Activated T-helper 2 cell treated with anti-CD3 and anti-CD28 coated beads, Interferon-gamma antibody, Interleukin-2, Interleukin-4, amounts not matched to agents 10 μg/mL and 5 μg/mL and 100 μg/mL, durations not matched to agents 14 hours and 24 hours and 36 hours (primary cell): ENCODE data around the gene AKAP6. TPM values are rescaled to one million over a fixed set of nuclear protein-coding genes. Genes with fewer than 3 reads are reported as not detected.

Experiments
- DNase-seq: peaks from one replicate; pipeline ENCODE4 v3.0.0; 2021; ENCODE audit warnings: low spot score
- H3K27ac Mint-ChIP-seq: one replicate; pipeline ENCODE4 v1.8.0; 2021; ENCODE audit warnings: mixed read lengths
- H3K27me3 Mint-ChIP-seq: one replicate; pipeline ENCODE4 v1.8.0; 2021; ENCODE audit warnings: low read depth, mixed read lengths
- H3K36me3 Mint-ChIP-seq: one replicate; pipeline ENCODE4 v1.8.0; 2021; ENCODE audit warnings: low read depth, mixed read lengths
- H3K4me1 Mint-ChIP-seq: one replicate; pipeline ENCODE4 v1.8.0; 2021; ENCODE audit warnings: low read depth, mixed read lengths
- H3K4me3 Mint-ChIP-seq: one replicate; pipeline ENCODE4 v1.8.0; 2021; ENCODE audit warnings: low read depth, mild to moderate bottlenecking, moderate library complexity, mixed read lengths
- H3K9me3 Mint-ChIP-seq: one replicate; pipeline ENCODE4 v1.8.0; 2021; ENCODE audit warnings: mixed read lengths
- intact Hi-C: fragments of 100-400 bp; cut with micrococcal nuclease; formaldehyde crosslinking; loops from one replicate; pipeline ENCODE4 v1.15.1; 2023
- total RNA-seq: library from RNA; stranded (reverse); gene quantifications from 2 replicates; pipeline ENCODE4 v1.2.3, GENCODE V29; 2022

Gene AKAP6
- total RNA-seq, 1 donor from 2014 or later = 1.0 TPM

- Mint-ChIP-seq H3K4me3 (no peak overlapping the region), H3K36me3 (no peaks in the 10 kb centered on the region), H3K4me1 (no peaks in the 10 kb centered on the region), H3K9me3 (no peaks in the 10 kb centered on the region), H3K27me3 (no peaks in the 10 kb centered on the region), H3K27ac (no peak overlapping the region)
- intact Hi-C loops = no loop called here
- DNase-seq = no peak
Measured at GRCh38 chr14:32607399-32607798, 278.3 kb downstream of the AKAP6 start.

DNA sequence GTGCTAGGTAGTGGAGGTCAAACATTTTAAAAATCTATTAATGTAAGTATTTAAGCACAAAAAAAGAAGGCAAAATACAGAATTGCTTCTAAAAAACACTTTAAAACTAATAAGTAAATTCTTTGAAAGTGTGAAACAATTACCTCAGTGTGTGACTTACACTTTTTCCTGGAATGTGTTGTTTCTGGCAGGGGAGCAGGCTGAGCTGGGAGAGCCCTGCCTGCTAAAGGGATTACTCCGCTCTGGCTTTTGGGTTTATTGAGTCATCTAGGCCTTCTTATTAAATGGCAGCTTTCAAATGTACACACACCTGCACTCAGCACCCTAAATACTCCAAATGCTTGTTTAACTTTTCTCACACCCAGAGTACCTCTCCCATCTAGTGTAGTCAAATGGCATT, 279.8 kb downstream of the AKAP6 start:
- no peaks in the 10 kb centered on the region for H3K4me1 Mint-ChIP-seq
- H3K9me3 Mint-ChIP-seq = no peaks in the 10 kb centered on the region
- intact Hi-C loops = no loop called here
- H3K27ac Mint-ChIP-seq = no peak overlapping the region
- no peaks in the 10 kb centered on the region for H3K36me3 Mint-ChIP-seq
- no peak for DNase-seq
- no peak overlapping the region for H3K4me3 Mint-ChIP-seq
- H3K27me3 Mint-ChIP-seq = no peaks in the 10 kb centered on the region

DNA sequence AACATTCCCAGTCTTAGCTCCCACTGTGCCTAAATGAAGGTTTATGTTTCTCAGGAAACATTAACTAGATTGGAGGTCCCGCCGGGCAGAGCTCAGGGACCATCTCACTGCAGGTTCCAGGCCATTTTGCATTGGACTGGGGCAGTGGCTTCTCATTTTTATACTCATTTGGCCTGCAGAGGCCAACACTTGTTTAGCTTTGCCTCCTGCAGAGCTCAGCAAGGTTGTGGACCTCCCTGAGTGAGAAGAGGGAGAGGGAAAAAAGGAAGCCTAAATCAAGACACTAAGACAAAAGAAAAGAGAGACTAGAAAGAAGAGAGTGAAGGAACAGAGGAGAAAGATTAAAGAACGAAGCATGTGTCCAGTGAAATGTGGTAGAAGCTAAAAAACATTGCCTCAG, 280.3 kb downstream of the AKAP6 start:
- no peaks in the 10 kb centered on the region for H3K36me3 Mint-ChIP-seq
- intact Hi-C loops = no loop called here
- DNase-seq = no peak
- no peak overlapping the region for H3K4me3 Mint-ChIP-seq
- no peaks in the 10 kb centered on the region for H3K27me3 Mint-ChIP-seq
- H3K4me1 Mint-ChIP-seq = no peaks in the 10 kb centered on the region
- H3K27ac Mint-ChIP-seq = no peak overlapping the region
- H3K9me3 Mint-ChIP-seq = no peaks in the 10 kb centered on the region

DNA sequence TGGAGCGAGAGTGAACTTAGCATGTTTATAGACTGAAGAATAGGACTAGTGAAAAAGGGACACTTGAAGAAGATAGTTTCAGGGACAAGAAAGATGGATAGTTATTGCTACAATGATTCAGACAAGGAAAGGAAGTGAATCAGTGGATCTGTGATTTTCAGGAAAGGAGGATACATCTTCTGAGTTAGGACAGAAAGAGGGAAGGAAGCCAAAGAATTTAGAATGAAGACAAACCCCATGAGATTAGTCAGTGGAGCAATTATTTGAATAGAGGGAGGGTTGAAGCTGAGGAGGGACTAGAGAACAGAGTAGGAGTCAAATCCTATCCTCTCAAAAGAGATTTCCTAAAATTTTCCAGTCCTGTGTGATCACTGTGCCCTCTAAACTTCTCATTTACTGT, 282.7 kb downstream of the AKAP6 start:
- H3K9me3 Mint-ChIP-seq = no peaks in the 10 kb centered on the region
- H3K27ac Mint-ChIP-seq = no peak overlapping the region
- H3K36me3 Mint-ChIP-seq = no peaks in the 10 kb centered on the region
- no peaks in the 10 kb centered on the region for H3K4me1 Mint-ChIP-seq
- H3K27me3 Mint-ChIP-seq = no peaks in the 10 kb centered on the region
- no peak for DNase-seq
- intact Hi-C loops = no loop called here
- H3K4me3 Mint-ChIP-seq = no peak overlapping the region

DNA sequence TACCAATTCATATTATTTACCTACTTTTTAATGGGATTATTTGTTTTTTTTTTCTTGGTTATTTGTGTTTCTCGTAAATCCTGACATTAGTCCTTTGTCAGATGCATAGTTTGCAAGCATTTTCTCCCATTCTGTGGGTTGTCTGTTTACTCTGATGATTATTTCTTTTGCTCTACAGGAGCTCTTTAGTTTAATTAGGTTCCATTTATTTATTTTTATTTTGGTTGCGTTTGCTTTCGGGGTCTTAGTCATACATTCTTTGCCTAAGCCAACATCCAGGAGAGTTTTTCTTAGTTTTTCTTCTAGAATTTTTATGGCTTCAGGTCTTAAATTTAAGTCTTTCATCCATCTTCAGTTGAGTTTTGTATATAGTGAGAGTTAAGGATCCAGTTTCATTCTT, 289.9 kb downstream of the AKAP6 start:
- intact Hi-C loops = no loop called here
- DNase-seq = no peak
- H3K4me1 Mint-ChIP-seq = no peaks in the 10 kb centered on the region

GRCh38 chr14:32620303-32620702, 291.2 kb downstream of the AKAP6 start:
- Mint-ChIP-seq H3K27ac (no peak overlapping the region), H3K4me1 (no peaks in the 10 kb centered on the region), H3K9me3 (no peaks in the 10 kb centered on the region), H3K36me3 (no peaks in the 10 kb centered on the region), H3K27me3 (no peaks in the 10 kb centered on the region), H3K4me3 (no peak overlapping the region)
- no peak for DNase-seq
- intact Hi-C loops = no loop called here

More for the DNA sequence above, 289.9 kb downstream of the AKAP6 start:
- no peaks in the 10 kb centered on the region for H3K9me3 Mint-ChIP-seq
- H3K4me3 Mint-ChIP-seq = no peak overlapping the region
- no peak overlapping the region for H3K27ac Mint-ChIP-seq
- H3K27me3 Mint-ChIP-seq = no peaks in the 10 kb centered on the region
- H3K36me3 Mint-ChIP-seq = no peaks in the 10 kb centered on the region

- H3K27me3 Mint-ChIP-seq = no peaks in the 10 kb centered on the region
Measured at GRCh38 chr14:32620724-32621123, 291.6 kb downstream of the AKAP6 start.

DNA sequence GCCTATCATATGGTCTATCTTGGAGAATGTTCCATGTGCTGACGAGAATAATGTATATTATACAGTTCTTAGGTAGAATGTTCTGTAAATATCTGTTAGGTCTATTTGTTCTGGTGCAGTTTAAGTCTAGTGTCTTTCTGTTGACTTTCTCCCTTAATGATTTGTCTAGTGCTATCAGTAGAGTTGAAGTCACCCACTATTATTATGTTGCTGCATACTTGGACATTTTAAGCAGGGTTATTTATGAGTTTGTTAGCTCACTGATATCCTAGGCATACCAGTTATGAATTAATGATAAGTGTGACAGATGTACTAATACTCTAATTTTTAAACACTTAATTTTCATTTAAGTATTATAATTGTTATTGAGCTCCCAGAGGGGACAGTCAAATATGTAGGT, 292.5 kb downstream of the AKAP6 start:
- Mint-ChIP-seq H3K36me3 (no peaks in the 10 kb centered on the region), H3K4me3 (no peak overlapping the region), H3K4me1 (no peaks in the 10 kb centered on the region), H3K9me3 (no peaks in the 10 kb centered on the region), H3K27me3 (no peaks in the 10 kb centered on the region), H3K27ac (no peak overlapping the region)
- intact Hi-C loops = no loop called here
- DNase-seq = no peak

More at GRCh38 chr14:32620724-32621123, 291.6 kb downstream of the AKAP6 start:
- H3K27ac Mint-ChIP-seq = no peak overlapping the region
- H3K36me3 Mint-ChIP-seq = no peaks in the 10 kb centered on the region
- H3K4me3 Mint-ChIP-seq = no peak overlapping the region
- intact Hi-C loops = no loop called here
- no peaks in the 10 kb centered on the region for H3K9me3 Mint-ChIP-seq
- H3K4me1 Mint-ChIP-seq = no peaks in the 10 kb centered on the region
- DNase-seq = no peak

DNA sequence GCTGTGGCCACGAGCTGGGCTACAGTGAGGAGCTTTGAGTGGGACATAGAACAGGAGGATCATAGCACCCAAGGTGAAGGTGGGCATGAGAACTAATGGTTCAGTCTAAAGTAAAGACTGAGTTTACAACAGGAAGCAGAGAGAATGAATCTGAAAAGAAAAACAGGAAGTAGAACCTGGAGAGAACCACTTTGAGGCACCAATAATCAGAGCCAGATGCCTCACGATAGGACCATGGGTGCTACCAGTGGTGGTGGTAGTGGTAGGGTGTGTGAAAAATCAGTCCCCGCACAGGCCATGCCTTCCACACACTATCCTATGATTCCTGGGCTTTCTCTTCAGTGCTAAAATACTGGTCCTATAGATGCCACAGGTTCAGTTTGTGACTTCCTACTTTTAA, 293.6 kb downstream of the AKAP6 start:
- H3K4me1 Mint-ChIP-seq = no peaks in the 10 kb centered on the region
- no peaks in the 10 kb centered on the region for H3K27me3 Mint-ChIP-seq
- H3K36me3 Mint-ChIP-seq = no peaks in the 10 kb centered on the region
- H3K9me3 Mint-ChIP-seq = no peaks in the 10 kb centered on the region
- H3K4me3 Mint-ChIP-seq = no peak overlapping the region
- intact Hi-C loops = no loop called here
- no peak for DNase-seq
- H3K27ac Mint-ChIP-seq = no peak overlapping the region

DNA sequence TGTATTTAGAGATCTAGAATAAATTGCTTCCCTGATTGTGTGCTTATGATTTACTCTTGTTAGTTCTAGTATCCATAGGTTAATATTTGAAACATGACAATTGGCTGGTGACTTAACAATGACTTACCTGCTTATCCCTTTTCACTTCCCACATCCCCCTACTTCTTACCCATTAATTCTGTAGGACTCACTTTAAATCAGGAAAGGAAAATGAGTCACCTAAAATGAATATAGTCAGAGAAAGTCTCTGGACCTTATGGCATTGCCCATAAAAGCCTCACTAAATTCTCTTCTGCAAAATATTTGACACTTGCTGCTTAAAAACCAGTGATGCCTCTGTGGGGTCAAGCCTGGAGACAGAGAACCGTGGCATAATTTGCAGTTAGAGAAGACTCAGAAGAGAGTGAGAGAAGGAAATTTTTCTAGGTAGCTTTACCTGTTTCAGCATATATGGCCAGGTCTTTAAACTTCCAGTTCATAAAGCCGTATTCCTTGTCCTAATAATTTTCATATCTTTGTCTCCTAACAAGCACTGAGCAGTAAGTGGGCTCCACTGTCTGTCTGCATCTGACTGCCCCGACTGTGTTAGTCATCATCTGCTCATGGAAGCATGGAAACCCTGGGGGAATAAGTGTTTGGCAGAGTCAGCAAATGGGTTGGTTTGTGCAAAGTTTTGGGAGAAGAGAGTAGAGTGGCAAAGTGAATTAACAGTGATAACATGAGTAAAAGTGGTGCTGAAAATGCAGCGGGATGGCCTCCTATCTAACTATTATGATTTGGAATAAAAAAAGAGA, 294.4 kb downstream of the AKAP6 start:
- H3K4me3 Mint-ChIP-seq = no peak overlapping the region
- DNase-seq = no peak
- intact Hi-C loops = no loop called here
- H3K36me3 Mint-ChIP-seq = no peaks in the 10 kb centered on the region
- no peaks in the 10 kb centered on the region for H3K9me3 Mint-ChIP-seq
- H3K4me1 Mint-ChIP-seq = no peaks in the 10 kb centered on the region
- H3K27me3 Mint-ChIP-seq = no peaks in the 10 kb centered on the region
- H3K27ac Mint-ChIP-seq = no peak overlapping the region

GRCh38 chr14:32625211-32625610, 296.1 kb downstream of the AKAP6 start:
- intact Hi-C loops = no loop called here
- Mint-ChIP-seq H3K27me3 (no peaks in the 10 kb centered on the region), H3K4me3 (no peak overlapping the region), H3K4me1 (no peaks in the 10 kb centered on the region), H3K9me3 (no peaks in the 10 kb centered on the region), H3K27ac (no peak overlapping the region), H3K36me3 (no peaks in the 10 kb centered on the region)
- DNase-seq = no peak

GRCh38 chr14:32627545-32628298, 298.6 kb downstream of the AKAP6 start:
- H3K9me3 Mint-ChIP-seq = no peaks in the 10 kb centered on the region
- no peaks in the 10 kb centered on the region for H3K36me3 Mint-ChIP-seq
- no peaks in the 10 kb centered on the region for H3K4me1 Mint-ChIP-seq
- H3K27me3 Mint-ChIP-seq = no peaks in the 10 kb centered on the region
- H3K4me3 Mint-ChIP-seq = no peak overlapping the region
- H3K27ac Mint-ChIP-seq = no peak overlapping the region
- intact Hi-C loops = no loop called here
- DNase-seq = no peak

DNA sequence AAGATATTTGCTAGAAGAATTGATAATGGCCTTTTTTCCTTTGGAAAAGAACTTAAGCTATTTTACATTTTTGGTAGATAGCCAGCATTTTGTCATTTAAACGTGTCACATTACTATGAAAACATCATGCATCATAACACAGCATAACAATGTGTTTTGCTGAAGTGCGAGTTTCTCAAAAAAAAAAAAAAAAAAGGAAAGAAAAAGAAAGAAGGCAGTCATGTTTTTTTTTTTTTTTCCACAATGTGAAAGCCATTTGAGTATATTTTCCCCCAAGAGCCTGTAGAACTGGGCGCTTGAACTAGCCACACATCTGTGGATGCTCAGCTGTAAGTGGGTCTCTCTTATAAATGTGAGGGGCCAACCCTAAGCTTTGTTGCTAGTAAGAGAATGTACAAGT, 300.1 kb downstream of the AKAP6 start:
- Mint-ChIP-seq H3K27ac (no peak overlapping the region), H3K27me3 (no peaks in the 10 kb centered on the region), H3K4me3 (no peak overlapping the region), H3K9me3 (no peaks in the 10 kb centered on the region), H3K36me3 (no peaks in the 10 kb centered on the region), H3K4me1 (no peaks in the 10 kb centered on the region)
- DNase-seq = no peak
- intact Hi-C loops = no loop called here
